GM23338 (cell line): Measurements from ENCODE around the gene MACO1. TPM values are rescaled to one million over a fixed set of nuclear protein-coding genes. Genes with fewer than 3 reads are reported as not detected.

Experiments used
- ATAC-seq: fragments of 200-7000 bp; cut with Tn5 transposase; 3 replicates; pipeline ENCODE4 v1.9.1; 2020
- DNase-seq: peaks from one replicate; pipeline ENCODE4 v3.0.0-alpha.2; 2015; ENCODE audit warnings: low spot score
- H2AFZ ChIP-seq: fragments of 200-600 bp; sonication (generic); 2 replicates; pipeline ENCODE4 v1.8.0; 2016; ENCODE audit warnings: antibody characterized with exemption, mild to moderate bottlenecking, moderate library complexity
- H3F3A ChIP-seq: fragments of 200-600 bp; sonication (generic); replicated peaks from 2 replicates; pipeline ENCODE4 v1.8.0; 2017; ENCODE audit warnings: antibody characterized with exemption, mixed run types, low read depth
- H3K27ac ChIP-seq: fragments of 200-600 bp; sonication (generic); 2 replicates; pipeline ENCODE4 v1.6.1; 2016; ENCODE audit warnings: low read depth
- H3K27me3 ChIP-seq: fragments of 200-600 bp; sonication (generic); 2 replicates; pipeline ENCODE4 v1.8.0; 2016; ENCODE audit warnings: mild to moderate bottlenecking, mixed run types, moderate library complexity; ENCODE audit not compliant: insufficient read depth
- H3K36me3 ChIP-seq: fragments of 200-600 bp; sonication (generic); 2 replicates; pipeline ENCODE4 v1.8.0; 2016; ENCODE audit warnings: mild to moderate bottlenecking; ENCODE audit not compliant: insufficient read depth
- H3K4me1 ChIP-seq: fragments of 200-600 bp; sonication (generic); 2 replicates; pipeline ENCODE4 v1.8.0; 2016; ENCODE audit warnings: mild to moderate bottlenecking, moderate library complexity; ENCODE audit not compliant: insufficient read depth
- H3K4me2 ChIP-seq: fragments of 200-600 bp; sonication (generic); 2 replicates; pipeline ENCODE4 v1.7.1; 2017; ENCODE audit warnings: mixed run types
- H3K4me3 ChIP-seq: fragments of 200-600 bp; sonication (generic); 2 replicates; pipeline ENCODE4 v1.6.1; 2016; ENCODE audit warnings: mixed run types
- H3K79me2 ChIP-seq: fragments of 200-600 bp; sonication (generic); replicated peaks from 2 replicates; pipeline ENCODE4 v1.8.0; 2017; ENCODE audit warnings: mild to moderate bottlenecking; ENCODE audit not compliant: insufficient read depth
- H3K9me2 ChIP-seq: fragments of 200-600 bp; sonication (generic); 2 replicates; pipeline ENCODE4 v1.8.0; 2017; ENCODE audit not compliant: insufficient read depth
- H4K20me1 ChIP-seq: fragments of 200-600 bp; sonication (generic); replicated peaks from 2 replicates; pipeline ENCODE4 v1.8.0; 2017; ENCODE audit warnings: mild to moderate bottlenecking; ENCODE audit not compliant: insufficient read depth
- H3K27ac Mint-ChIP-seq: 2 replicates; pipeline ENCODE4 v1.8.0; 2020; ENCODE audit warnings: inconsistent platforms, mild to moderate bottlenecking, moderate library complexity, mixed read lengths
- H3K27me3 Mint-ChIP-seq: 3 replicates; pipeline ENCODE4 v1.8.0; 2022; ENCODE audit warnings: low read depth, mild to moderate bottlenecking, moderate library complexity, mixed read lengths, inconsistent platforms; ENCODE audit not compliant: insufficient read depth, poor library complexity
- H3K36me3 Mint-ChIP-seq: 3 replicates; pipeline ENCODE4 v1.8.0; 2021; ENCODE audit warnings: low read depth, mild to moderate bottlenecking, inconsistent platforms, moderate library complexity, mixed read lengths
- H3K4me1 Mint-ChIP-seq: 3 replicates; pipeline ENCODE4 v1.8.0; 2020; ENCODE audit warnings: mild to moderate bottlenecking, inconsistent platforms, mixed read lengths
- H3K4me3 Mint-ChIP-seq: 3 replicates; pipeline ENCODE4 v1.8.0; 2021; ENCODE audit warnings: moderate library complexity, mild to moderate bottlenecking, inconsistent platforms, mixed read lengths
- H3K9me3 Mint-ChIP-seq: 3 replicates; pipeline ENCODE4 v1.8.0; 2020; ENCODE audit warnings: moderate library complexity, mild to moderate bottlenecking, inconsistent platforms, mixed read lengths
- CREB1 ChIP-seq: fragments of 250-450 bp; sonication (Bioruptor Pico); IDR thresholded peaks from 2 replicates; pipeline ENCODE4 v1.5.0; 2020; ENCODE audit warnings: low read depth, mild to moderate bottlenecking, moderate library complexity
- CTCF ChIP-seq, 2 experiments: fragments of 200-600 bp in 1 of 2; sonication (generic) in 1 of 2; conservative IDR thresholded peaks; 2 replicates each; pipeline versions ENCODE4 v1.5.1 to v1.6.1; 2016 to 2017; ENCODE audit warnings: antibody characterized with exemption in 2 of 2, low read depth in 2 of 2, mild to moderate bottlenecking in 2 of 2, moderate library complexity in 1 of 2
- ETS1 ChIP-seq: IDR thresholded peaks from 2 replicates; pipeline ENCODE4 v1.6.1; 2016; ENCODE audit warnings: antibody characterized with exemption
- EZH2 ChIP-seq: fragments of 200-600 bp; sonication (generic); IDR thresholded peaks from one replicate; pipeline ENCODE4 v1.8.0; 2017; ENCODE audit warnings: antibody characterized with exemption, mild to moderate bottlenecking, low read depth; ENCODE audit not compliant: unreplicated experiment
- EZH2phosphoT487 ChIP-seq: fragments of 200-600 bp; sonication (generic); IDR thresholded peaks from one replicate; pipeline ENCODE4 v1.8.1; 2018; ENCODE audit warnings: antibody characterized with exemption; ENCODE audit not compliant: unreplicated experiment
- NANOG ChIP-seq: IDR thresholded peaks from 2 replicates; pipeline ENCODE4 v1.6.1; 2016; ENCODE audit warnings: antibody characterized with exemption, borderline replicate concordance
- POLR2AphosphoS5 ChIP-seq: IDR thresholded peaks from 2 replicates; pipeline ENCODE4 v1.6.1; 2016; ENCODE audit warnings: antibody characterized with exemption, low read depth
- REST ChIP-seq: IDR thresholded peaks from one replicate; pipeline ENCODE4 v1.6.1; 2018; ENCODE audit warnings: antibody characterized with exemption; ENCODE audit not compliant: unreplicated experiment
- STAT1 ChIP-seq: IDR thresholded peaks from one replicate; pipeline ENCODE4 v1.6.1; 2016; ENCODE audit warnings: antibody characterized with exemption; ENCODE audit not compliant: unreplicated experiment
- ZNF114 ChIP-seq: fragments of 250-450 bp; sonication (Bioruptor Pico); IDR thresholded peaks from 2 replicates; pipeline ENCODE4 v1.5.0; 2020; ENCODE audit warnings: mild to moderate bottlenecking, moderate library complexity
- ZNF331 ChIP-seq: fragments of 250-450 bp; sonication (Bioruptor Pico); IDR thresholded peaks from 2 replicates; pipeline ENCODE4 v1.5.0; 2020; ENCODE audit warnings: low read depth, mild to moderate bottlenecking, moderate library complexity
- ZNF462 ChIP-seq: fragments of 250-450 bp; sonication (Bioruptor Pico); IDR thresholded peaks from 2 replicates; pipeline ENCODE4 v1.5.0; 2020; ENCODE audit warnings: mild to moderate bottlenecking, moderate library complexity
- polyA plus RNA-seq: library from polyadenylated mRNA; unstranded; fragments of >200 nt; fragmentation: Nextera tagmentation; extraction: Ambion mirVana; gene quantifications from 2 replicates; pipeline ENCODE4 v1.2.1, GENCODE V29; 2016
- total RNA-seq: library from RNA; depleted of rRNA; stranded (reverse); fragments of >200 nt; shearing (Covaris generic); gene quantifications from 2 replicates; pipeline ENCODE4 v1.2.3, GENCODE V29; 2014

MACO1 gene
- total and polyA plus RNA-seq, 2 experiments from 2014 or later: 9.8 to 10.6 TPM

- H3K4me1 Mint-ChIP-seq: peaks cover 13% of the 10 kb centered on the region
- Histone ChIP-seq H3K9me2 (no peaks in the 10 kb centered on the region), H4K20me1 (no peaks in the 10 kb centered on the region), H3K36me3 (no peaks in the 10 kb centered on the region), H3K4me1 (peaks cover 7% of the 10 kb centered on the region; the same call in 1 of the 2 replicates), H3K27ac (no peak overlapping the region), H3K27me3 (no peaks in the 10 kb centered on the region), H3K4me2 (no peak overlapping the region), H3K4me3 (no peak overlapping the region), H2AFZ (no peak overlapping the region), H3F3A (no peaks in the 10 kb centered on the region), H3K79me2 (no peaks in the 10 kb centered on the region)
- H3K4me3 Mint-ChIP-seq: no peak overlapping the region
- DNase-seq (no peak), ATAC-seq (no peak)
- H3K27me3 Mint-ChIP-seq: peaks cover 5% of the 10 kb centered on the region
- no peaks in the 10 kb centered on the region for H3K36me3 Mint-ChIP-seq
- H3K27ac Mint-ChIP-seq: no peak overlapping the region; the same call in 1 of the 2 replicates
- no peaks in the 10 kb centered on the region for H3K9me3 Mint-ChIP-seq
- TF ChIP-seq ZNF462 (CRISPR knock-in tag) (no peak), NANOG (no peak), CTCF (conservative IDR thresholded peaks at IDR 0.05; ENCODE audit: low read depth in 2 of 2) (no peak), EZH2 (no peak), EZH2phosphoT487 (no peak), STAT1 (no peak), ETS1 (no peak), CREB1 (no peak), ZNF331 (CRISPR knock-in tag) (no peak), ZNF114 (CRISPR knock-in tag) (no peak), REST (no peak), POLR2AphosphoS5 (no peak)
These were observed 105.4 kb downstream of the MACO1 start for GRCh38 chr1:25536124-25536523.
